ENCODE data around the gene KCNQ2.
A peak's percentile ranks its signal among the peaks of the same experiment; 100 is the strongest.

KCNQ2 gene

DNA sequence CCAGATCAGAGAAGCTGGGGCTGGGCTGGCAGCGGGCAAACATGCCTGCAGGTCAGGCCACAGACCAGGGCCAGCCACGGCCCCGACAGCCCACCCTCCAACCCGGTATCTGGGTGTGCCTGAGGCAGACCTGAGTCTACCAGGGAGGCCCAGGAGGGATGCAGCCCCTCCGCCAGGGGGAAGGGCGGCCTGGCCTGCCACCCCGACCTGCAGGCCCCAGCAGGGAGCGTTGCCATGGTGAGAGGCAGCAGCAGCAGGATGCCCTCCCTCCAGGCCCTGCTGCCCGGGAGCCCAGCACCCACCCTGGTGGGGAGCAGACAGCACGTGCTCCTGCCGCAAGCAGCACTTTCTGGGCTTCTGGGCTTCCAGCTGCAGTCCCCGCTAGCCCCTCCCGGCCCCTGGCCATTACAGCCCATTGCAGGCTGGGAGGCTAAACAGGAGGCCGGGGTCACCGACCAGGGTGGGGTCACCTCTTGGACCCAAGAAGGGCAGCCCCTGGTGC lies 30.3 kb upstream of the KCNQ2 start:
- no peak for DNase-seq (ENCODE audit: extremely low spot score, insufficient read length, low read depth)
- FAIRE-seq: no peak

DNA sequence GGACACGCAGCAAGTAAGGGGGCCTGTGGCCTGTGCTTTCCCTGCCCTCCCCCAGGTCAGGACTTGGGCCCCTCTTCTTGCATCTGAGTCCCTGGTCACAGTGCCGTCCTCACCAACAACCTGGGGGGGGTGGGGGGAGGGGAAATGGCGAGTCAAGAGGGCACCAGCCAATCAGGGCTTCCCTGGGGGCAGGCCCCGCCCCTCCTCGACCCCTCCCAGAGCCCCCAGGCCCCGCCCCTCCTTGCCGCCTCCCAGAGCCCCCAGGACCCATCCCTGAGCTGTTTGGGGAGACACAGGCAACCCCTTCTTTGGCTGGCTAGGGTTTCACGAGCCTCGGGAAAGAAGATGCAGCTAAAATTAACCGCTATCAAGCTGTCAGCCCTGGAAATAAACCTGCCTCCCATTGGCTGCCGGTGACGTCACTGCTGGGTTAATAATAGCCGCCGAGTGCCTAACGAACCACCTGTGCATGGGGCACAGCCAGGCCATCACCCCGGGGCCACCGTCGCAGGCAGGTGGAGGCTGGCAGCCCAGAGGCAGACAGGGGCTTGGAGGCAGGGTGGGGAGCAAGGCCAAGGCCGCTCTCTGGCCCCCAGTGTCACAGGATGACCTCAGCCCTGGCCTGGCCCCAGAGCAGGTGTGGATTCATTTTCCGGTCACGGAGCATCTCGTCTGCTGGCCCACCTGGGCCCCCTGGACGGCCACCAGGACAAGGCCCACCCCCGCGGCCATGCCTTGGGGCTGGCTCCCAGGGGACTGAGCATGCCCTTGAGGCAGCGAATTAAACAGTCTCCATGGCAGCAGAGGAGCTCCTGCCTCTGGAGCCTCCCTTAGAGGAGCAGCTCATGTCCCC lies 29.6 kb upstream of the KCNQ2 start:
- FAIRE-seq (no peak), DNase-seq (ENCODE audit: extremely low spot score, insufficient read length, low read depth) (no peak)

DNA sequence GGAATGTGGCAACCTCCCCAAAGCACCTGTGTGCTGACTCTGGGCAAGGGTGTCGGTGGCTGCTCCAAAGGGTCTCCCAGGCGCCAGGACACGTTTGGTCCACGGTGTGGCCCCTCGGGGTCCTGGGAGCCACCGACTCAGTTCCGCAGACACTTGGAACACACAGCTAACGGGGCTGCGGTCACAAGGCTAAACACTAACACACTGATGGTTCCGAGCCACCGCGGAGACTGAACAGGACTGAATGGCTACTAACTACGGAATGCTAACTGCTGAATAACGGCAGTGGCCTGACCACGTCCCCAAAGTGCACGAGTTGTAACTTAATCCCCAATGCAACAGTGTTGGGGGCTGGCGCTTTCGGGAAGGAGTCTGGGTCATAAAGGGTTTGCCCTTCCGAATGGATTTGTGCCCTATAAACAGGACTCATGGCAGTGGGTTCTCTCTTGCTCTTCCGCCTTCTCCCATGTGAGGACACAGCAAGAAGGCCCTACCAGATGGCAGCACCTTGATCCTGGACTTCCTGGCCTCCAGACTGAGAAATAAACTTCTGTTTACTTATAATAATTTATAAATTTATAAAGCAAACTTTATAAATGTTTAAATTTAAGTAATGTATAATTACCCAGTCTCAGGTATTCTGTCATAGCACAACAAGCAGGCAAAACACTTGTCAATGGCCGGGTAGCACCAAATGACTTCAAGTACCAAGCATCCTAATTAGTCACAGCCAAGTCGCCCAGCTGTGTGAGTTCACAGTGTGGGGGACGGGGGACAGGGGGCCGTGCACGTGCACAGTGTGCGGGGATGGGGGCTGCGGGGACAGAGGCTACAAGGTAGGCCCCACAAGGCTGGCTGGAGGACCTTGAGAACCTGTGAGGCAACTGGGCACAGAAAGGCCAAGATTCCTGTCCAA lies 28.7 kb upstream of the KCNQ2 start:
- FAIRE-seq: no peak

GRCh38 chr20:63500151-63500901 lies 27.9 kb upstream of the KCNQ2 start:
- FAIRE-seq (no peak), DNase-seq (ENCODE audit: extremely low spot score, insufficient read length, low read depth) (no peak)

More for the DNA sequence above, 28.7 kb upstream of the KCNQ2 start:
- no peak for DNase-seq (ENCODE audit: extremely low spot score, insufficient read length, low read depth)

DNA sequence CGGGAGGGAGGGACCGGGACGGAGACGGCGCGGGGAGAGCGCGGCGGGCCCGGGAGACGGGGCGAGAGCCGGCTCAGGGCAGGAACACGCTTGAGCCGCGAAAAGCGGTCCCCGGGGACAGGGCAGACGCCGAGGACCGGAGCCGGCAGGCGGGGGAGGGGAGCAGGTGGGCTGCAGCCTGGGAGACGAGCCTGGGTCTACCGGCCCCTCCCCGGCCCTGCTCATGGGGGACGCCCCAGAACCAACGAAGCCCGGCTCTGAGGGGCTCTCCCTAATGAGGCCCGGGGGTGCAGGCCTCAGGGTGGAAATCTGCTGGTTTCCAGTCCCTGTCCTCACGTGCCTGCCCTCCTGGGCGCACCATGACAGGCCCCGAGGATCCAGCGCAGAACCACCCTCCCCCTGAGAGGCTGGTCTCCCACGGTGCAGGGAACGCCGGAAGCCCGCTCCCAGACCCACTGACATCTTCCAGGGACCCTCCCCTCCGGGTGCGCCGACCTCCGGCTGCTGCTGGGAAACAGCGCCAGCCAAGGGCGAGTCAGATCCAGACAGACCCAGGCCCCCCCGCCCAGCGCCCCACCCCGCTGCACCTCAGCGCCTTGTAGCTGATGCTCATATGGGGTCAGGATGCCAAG lies 27.0 kb upstream of the KCNQ2 start:
- FAIRE-seq: no peak

DNA sequence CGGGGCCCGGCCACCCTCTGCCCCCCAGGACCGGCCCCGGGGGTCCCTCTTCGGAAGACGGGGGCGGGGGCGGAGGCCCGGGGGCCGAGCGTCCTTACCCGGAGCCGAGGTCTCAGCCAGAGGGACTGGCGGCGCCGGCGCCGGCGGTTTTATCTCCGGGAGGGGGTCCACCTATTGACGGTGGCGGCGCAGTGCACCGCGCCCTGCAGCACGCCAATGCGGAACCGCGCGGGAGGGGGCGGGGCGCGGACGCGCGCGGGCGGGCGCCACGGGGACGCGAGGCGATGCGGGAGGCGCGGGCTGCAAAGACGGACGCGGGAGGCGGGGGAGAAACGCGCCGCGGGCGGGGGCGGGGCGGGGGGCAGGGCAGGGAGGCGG lies 26.5 kb upstream of the KCNQ2 start, which contains the start of gene EEF1A2:
Gene EEF1A2, minus strand, starts transcription at position 124 of the 378 bp plus-strand sequence. CDS start 1,320 bp downstream, outside the sequence.
- DNase-seq (ENCODE audit: extremely low spot score, insufficient read length, low read depth) (no peak), FAIRE-seq (no peak)

More for the DNA sequence above, 27.0 kb upstream of the KCNQ2 start:
- no peak for DNase-seq (ENCODE audit: extremely low spot score, insufficient read length, low read depth)

DNA sequence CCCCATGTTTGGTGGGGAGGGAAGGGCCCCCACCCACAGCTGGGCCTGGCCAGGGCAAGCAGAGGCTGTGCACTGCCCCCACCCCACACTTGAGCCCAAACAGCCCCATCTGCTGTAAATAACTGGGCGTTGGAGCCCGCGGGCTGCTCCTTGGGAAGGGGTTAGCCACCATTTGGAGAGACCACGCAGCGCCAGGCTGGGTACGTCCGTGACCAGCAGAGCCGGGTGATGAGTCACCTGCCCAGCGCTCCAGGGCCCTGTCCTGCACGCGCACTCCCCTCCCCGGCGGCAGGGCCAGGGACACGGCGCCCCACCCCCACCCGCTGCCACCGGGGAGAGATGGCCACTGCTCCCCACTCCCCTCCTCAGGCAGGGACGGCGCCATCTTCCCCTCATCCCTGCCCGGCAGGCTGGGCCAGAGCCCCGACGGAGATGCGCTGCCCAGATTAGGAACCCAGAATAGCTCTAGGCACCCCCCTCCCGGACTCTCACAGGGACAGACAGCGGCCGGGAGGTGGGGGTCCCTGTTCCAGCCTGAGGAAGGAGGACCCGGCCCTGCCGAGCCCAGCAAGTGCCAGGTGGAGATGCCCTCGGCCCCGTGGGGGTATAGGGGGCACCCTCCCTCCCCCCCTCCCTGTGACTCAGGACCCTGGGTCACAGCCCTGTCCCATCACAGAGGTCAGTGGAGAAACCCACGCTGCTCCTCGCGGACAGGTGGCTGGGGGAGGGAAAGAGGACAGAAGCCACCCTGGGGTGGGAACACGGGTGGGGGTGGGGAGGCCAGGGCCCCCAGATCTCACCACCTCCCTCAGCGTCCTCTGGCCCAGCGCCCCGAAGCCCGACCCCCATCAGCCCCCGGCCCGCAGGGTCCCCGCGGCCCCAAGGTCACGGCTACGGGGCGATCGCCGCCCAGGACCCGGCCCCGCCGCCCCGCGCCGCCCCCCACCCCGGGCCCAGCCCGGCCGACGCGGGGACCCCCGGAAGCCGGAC lies 25.8 kb upstream of the KCNQ2 start:
- DNase-seq (ENCODE audit: extremely low spot score, insufficient read length, low read depth): no peak
- FAIRE-seq: no peak

DNA sequence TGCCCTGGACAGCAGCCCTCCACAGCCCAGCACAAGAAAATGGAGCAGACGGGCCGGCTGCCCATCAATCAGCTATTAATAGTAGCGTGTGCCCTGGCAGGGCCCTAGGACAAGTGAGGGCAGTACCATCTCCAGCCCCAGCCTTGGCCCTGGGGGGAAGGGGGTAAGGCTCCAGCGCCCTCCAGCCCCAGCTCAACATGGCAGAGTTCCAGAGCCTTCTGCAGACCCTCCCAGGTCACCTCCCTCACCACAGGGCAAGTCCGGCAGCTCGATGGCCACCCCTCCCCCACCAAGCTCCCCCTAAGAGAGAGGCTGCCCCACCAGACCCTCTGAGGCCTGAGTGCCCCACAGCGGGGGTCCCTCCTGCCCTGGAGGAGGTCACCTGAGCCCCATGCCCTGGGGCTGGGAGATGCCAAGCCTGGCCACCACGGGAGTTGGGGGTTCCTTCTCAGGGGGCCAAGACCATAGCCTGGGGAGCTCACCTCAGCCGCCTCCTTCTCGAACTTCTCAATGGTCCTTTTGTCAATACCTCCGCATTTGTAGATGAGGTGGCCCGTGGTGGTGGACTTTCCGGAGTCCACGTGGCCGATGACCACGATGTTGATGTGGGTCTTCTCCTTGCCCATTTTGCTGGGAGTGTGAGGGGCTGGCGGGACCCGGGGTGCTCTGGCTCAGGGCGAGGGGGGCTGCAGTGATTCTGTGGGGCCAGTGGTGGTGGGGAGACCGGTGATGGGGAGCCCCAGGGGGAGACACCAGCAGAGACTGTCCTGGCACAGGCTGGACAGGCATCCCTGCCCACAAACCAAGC lies 24.9 kb upstream of the KCNQ2 start:
- FAIRE-seq (no peak), DNase-seq (ENCODE audit: extremely low spot score, insufficient read length, low read depth) (no peak)

DNA sequence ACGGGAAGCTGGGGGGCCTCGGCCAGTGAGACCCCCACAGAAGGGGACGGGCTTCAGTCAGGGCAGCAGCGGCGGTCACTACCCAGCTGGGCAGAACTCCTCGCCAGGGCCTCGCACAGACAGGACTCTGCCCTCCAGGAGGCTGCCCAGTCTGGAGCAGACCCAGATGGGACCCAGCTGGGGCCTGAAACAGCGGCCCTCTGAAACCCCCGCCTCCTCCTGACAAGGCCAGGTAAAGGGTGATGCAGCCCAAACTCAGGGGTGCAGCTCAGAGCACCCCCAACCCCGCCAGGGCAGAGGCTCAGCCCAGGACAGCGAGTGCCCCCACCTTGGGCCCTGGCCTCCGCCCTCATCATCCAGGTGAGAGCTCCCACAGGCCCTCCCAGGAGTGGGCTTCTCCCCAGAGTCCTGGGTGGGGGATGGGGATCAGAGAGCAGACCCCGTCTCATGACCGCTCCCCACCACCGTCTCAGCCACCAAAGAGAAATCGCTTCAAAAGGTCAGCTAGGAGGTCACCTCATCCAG lies 24.2 kb upstream of the KCNQ2 start:
- FAIRE-seq: no peak
- no peak for DNase-seq (ENCODE audit: extremely low spot score, insufficient read length, low read depth)

DNA sequence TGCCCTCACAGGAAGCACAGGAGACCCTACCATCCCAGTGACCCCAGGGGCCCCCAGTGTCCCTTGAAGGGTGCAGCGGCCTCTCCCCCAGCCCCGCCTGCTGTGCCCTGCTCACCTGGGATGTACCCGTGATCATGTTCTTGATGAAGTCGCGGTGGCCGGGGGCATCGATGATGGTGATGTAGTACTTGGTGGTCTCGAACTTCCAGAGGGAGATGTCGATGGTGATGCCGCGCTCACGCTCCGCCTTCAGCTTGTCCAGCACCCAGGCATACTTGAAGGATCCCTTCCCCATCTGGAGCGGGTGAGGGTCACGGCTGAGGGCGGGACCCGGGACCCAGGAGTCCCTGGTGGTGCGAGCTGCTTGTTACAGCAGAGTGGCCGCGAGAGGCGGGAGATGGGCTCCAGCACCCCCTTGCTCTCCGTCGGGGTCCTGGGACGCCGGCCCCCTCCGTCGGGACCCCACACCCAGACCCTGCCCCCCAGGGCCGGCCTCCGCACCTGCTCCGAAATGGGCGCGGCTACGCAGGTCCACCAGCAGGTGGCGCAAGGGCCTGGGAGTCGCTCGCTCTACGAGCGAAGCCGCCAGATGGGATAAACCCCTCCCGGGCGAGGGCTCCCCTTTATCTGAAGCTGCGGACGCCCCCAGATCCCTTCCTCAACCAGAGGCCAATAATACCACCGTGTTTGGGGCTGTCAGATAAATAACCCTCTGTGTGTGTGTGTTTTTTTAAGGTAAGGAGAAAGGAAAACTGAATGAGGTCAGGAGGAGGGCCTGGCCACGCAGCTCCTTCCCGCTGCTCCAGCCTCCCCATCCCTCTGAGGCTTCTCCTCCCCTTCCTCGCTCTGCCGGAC lies 23.5 kb upstream of the KCNQ2 start:
- FAIRE-seq (peak; percentile 73), DNase-seq (ENCODE audit: extremely low spot score, insufficient read length, low read depth) (peak; percentile 75)

GRCh38 chr20:63495167-63495720 lies 22.8 kb upstream of the KCNQ2 start:
- no peak for FAIRE-seq
- no peak for DNase-seq (ENCODE audit: extremely low spot score, insufficient read length, low read depth)

DNA sequence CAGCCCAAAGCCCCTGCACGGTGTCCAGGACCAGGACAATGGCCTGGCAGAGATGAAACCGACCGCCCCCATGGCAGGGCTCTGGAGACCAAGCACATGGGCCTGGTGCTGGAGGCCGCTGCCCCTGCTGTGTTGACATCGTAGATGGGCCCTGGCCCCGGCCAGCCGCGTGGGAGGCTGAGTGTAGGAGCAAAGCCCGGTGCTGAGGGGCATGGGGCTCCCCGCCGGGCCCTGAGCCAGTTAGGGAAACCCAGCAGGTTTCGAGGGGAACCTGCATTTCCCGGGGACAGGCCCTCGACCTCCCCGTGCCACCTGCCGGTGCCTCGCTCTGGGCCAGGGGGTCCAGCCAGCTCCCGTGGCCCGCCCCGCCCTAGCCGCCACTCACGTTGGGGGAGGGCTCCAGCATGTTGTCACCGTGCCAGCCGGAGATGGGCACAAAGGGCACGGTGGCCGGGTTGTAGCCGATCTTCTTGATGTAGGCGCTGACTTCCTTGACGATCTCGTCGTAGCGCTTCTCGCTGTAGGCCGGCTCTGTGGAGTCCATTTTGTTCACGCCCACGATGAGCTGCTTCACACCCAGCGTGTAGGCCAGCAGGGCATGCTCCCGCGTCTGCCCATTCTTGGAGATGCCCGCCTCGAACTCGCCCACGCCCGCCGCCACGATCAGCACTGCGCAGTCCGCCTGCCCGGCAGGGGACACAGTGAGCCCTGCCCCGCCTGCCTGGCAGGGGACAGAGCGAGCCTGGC lies 22.1 kb upstream of the KCNQ2 start:
- no peak for DNase-seq (ENCODE audit: extremely low spot score, insufficient read length, low read depth)
- no peak for FAIRE-seq

- DNase-seq (ENCODE audit: extremely low spot score, insufficient read length, low read depth) (no peak), FAIRE-seq (no peak)
Observed at GRCh38 chr20:63494084-63494419, 21.6 kb upstream of the KCNQ2 start.

GRCh38 chr20:63493563-63494020 lies 21.1 kb upstream of the KCNQ2 start:
- DNase-seq (ENCODE audit: extremely low spot score, insufficient read length, low read depth) (no peak), FAIRE-seq (no peak)

DNA sequence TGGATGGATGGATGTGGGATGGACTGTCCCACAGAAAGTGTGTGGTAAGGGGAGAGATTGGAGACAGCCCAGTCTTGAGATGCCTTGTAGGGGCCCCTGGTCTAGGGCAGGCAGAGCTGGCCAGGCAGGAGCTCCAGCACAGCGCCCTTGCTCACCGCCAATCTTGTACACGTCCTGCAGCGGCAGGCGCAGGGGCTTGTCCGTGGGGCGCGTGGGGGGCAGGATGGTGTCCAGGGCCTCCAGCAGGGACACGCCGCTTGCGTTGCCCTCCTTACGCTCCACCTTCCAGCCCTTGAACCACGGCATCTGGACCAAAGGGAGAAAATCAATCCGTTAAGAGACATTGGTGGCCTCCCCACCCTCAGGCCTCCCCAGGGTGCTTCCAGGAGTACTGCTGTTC lies 20.5 kb upstream of the KCNQ2 start:
- FAIRE-seq (no peak), DNase-seq (ENCODE audit: extremely low spot score, insufficient read length, low read depth) (no peak)

DNA sequence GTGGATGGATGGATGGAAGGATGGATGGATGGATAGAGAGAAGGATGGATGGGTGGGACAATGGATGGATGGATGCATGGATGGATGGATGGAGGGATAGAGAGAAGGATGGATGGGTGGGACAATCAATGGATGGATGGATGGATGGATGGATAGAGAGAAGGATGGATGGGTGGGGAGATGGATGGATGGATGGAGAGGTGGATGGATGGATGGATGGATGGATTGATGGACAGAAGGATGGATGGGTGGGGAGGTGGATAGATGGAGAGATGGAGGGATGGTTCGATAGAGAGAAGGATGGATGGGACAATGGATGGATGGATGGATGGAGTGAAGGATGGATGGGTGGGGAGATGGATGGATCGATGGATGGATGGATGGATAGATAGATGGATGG lies 20.1 kb upstream of the KCNQ2 start:
- no peak for DNase-seq (ENCODE audit: extremely low spot score, insufficient read length, low read depth)
- no peak for FAIRE-seq

All from GM18507 (cell line).